Neural crest cell (in vitro differentiated cells): ENCODE measurements around the gene AATK. TPM values are rescaled to one million over a fixed set of nuclear protein-coding genes. Genes with fewer than 3 reads are reported as not detected.
"Not testable (repeated sequence)": the region's sequence is repeated elsewhere in the genome, so short reads cannot be mapped to it uniquely, and the experiment has no call there.

ENCODE experiments used
- DNase-seq: peaks from one replicate; pipeline ENCODE4 v3.0.0; 2021; ENCODE audit warnings: low read depth, mixed read lengths, low spot score
- H3K27ac Mint-ChIP-seq: one replicate; pipeline ENCODE4 v1.8.0; 2021; ENCODE audit warnings: mild to moderate bottlenecking, mixed read lengths; ENCODE audit not compliant: unreplicated experiment
- H3K27me3 Mint-ChIP-seq: 2 replicates; pipeline ENCODE4 v1.8.0; 2021; ENCODE audit warnings: low read depth, mild to moderate bottlenecking, mixed read lengths
- H3K36me3 Mint-ChIP-seq: 2 replicates; pipeline ENCODE4 v1.8.0; 2021; ENCODE audit warnings: low read depth, mild to moderate bottlenecking, mixed read lengths
- H3K4me1 Mint-ChIP-seq: 2 replicates; pipeline ENCODE4 v1.8.0; 2021; ENCODE audit warnings: mixed read lengths
- H3K4me3 Mint-ChIP-seq: one replicate; pipeline ENCODE4 v1.8.0; 2021; ENCODE audit warnings: mild to moderate bottlenecking, mixed read lengths
- H3K9me3 Mint-ChIP-seq: 2 replicates; pipeline ENCODE4 v1.8.0; 2021; ENCODE audit warnings: mixed read lengths
- total RNA-seq: library from RNA; stranded (reverse); gene quantifications from 2 replicates; pipeline ENCODE4 v1.2.1, GENCODE V29; 2021
- TF ChIP-seq, protein P1 (sequence below): fragments of 200-600 bp; sonication (generic); conservative IDR thresholded peaks from 2 replicates; pipeline ENCODE4 v1.5.0; 2021; ENCODE audit warnings: antibody characterized with exemption, mild to moderate bottlenecking

AATK gene
- total RNA-seq, 1 donor from 2014 or later, result 6.0 TPM

DNA sequence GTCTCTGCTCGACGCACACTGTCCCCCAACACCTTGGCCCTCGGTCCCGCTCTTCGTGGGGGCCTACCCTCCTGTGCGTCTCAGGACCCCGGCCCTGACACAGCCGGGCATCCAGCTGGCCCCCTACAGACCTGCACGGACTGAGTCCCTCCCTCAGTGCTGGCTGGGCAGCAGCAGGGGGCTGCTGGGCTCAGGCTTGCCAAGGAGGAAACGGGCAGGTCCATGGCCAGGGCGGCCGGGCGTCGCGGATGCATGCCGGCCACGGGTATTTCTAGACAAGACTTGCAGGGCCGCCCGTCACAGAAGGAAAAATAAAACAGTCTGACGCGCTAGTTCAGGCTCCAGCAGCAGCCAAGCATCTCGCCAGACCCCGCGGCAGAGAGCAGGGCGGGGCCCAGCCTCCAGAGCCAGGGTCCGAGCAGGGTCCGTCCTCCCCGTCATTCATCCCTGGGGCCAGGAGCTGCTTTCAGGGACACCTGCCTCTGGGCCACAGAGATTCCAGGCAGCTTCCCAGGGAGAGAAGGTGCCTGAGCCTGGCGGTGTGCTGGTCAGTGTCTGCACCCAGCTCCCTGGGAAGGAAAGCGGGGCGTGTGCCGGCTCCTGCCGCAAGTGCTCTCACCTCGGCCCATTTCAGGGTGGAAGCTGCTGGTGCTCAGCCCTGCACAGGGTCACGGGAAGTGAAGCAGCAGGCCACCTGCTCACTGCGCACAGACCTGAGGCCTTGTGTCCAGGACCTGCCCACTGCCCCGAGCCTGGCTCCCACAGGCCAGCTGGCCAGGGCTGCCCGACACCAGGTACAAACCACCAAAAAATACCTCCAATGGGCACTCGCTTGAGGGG is 8.0 kb downstream of the AATK start:
- Mint-ChIP-seq H3K36me3 (no peaks in the 10 kb centered on the region), H3K9me3 (no peaks in the 10 kb centered on the region), H3K27me3 (no peaks in the 10 kb centered on the region), H3K27ac (no peak overlapping the region), H3K4me3 (no peak overlapping the region), H3K4me1 (peaks cover 3% of the 10 kb centered on the region)
- TF ChIP-seq, protein P1, sequence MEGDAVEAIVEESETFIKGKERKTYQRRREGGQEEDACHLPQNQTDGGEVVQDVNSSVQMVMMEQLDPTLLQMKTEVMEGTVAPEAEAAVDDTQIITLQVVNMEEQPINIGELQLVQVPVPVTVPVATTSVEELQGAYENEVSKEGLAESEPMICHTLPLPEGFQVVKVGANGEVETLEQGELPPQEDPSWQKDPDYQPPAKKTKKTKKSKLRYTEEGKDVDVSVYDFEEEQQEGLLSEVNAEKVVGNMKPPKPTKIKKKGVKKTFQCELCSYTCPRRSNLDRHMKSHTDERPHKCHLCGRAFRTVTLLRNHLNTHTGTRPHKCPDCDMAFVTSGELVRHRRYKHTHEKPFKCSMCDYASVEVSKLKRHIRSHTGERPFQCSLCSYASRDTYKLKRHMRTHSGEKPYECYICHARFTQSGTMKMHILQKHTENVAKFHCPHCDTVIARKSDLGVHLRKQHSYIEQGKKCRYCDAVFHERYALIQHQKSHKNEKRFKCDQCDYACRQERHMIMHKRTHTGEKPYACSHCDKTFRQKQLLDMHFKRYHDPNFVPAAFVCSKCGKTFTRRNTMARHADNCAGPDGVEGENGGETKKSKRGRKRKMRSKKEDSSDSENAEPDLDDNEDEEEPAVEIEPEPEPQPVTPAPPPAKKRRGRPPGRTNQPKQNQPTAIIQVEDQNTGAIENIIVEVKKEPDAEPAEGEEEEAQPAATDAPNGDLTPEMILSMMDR, result no peak
- no peak for DNase-seq

DNA sequence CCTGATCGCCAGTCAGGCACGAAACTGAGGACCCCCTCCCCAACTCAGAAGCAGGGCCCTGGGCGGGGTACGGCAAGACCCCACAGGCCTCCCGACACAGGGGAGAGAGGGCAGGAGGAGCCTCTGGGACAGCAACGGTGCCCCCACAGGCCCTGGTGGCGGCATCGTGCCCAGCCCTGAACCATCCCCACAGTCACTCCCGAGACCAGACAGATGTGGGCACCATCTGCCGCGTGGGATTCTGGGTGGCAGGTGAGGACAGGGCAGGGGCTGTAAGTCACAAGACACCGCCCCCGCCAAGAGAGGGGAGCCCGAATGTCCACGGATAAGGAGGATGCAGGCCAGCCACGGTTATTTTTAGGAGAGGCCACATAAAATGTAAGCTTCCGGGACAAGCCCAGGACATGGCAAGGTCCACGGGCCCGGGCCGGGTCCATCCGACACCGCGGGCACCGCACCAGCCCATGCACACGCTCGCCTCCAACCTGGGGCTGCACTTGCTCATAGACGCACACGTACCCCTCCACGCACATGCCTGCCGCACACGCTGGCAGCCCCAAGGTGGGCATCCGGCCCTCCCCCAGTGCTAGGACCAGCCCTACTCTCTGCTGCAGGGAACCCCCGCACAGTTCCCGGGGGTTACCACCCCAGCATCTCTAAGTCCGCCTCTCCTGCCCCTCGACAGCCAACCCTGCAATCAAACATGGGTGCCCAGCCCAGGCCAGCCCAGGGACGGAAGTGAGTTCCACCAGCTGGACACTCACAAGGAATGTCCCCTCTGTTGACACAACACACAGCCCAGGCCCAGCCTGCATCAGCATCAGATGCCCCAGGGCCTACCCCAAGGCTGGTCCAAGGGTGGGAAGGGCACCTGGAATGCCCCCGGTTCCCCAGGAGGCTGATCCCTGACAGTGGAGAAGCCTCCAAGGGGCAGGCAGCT is 8.9 kb downstream of the AATK start:
- no peaks in the 10 kb centered on the region for H3K9me3 Mint-ChIP-seq
- H3K27ac Mint-ChIP-seq, result peak overlapping the region; percentile 75
- no peaks in the 10 kb centered on the region for H3K27me3 Mint-ChIP-seq
- H3K4me3 Mint-ChIP-seq, result no peak overlapping the region
- DNase-seq, result no peak
- H3K4me1 Mint-ChIP-seq, result peaks cover 3% of the 10 kb centered on the region
- TF ChIP-seq, protein P1, result no peak
- H3K36me3 Mint-ChIP-seq, result no peaks in the 10 kb centered on the region

DNA sequence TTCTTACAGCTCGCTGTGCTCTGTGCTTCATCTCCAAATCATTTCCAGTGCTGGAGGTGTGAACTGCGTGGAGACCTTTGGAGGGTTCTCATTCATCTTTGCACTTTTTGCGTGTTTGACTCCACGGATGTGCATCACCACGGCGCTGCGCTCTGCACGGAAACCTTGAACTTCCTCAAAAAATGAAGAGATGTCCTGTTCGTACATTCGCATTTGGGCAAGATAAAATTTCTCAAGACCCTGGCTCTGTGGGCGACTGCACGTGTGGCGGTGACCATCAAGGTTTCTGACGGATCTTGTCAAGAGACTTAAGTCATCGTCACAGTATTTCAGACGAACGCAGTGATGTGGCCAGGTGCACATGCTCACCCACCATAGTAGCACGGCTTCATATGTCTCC is 11.1 kb downstream of the AATK start:
- Mint-ChIP-seq H3K27ac (no peak overlapping the region), H3K9me3 (no peaks in the 10 kb centered on the region), H3K4me1 (peaks cover 3% of the 10 kb centered on the region), H3K36me3 (no peaks in the 10 kb centered on the region), H3K27me3 (no peaks in the 10 kb centered on the region), H3K4me3 (no peak overlapping the region)
- TF ChIP-seq, protein P1, result no peak
- DNase-seq, result no peak

DNA sequence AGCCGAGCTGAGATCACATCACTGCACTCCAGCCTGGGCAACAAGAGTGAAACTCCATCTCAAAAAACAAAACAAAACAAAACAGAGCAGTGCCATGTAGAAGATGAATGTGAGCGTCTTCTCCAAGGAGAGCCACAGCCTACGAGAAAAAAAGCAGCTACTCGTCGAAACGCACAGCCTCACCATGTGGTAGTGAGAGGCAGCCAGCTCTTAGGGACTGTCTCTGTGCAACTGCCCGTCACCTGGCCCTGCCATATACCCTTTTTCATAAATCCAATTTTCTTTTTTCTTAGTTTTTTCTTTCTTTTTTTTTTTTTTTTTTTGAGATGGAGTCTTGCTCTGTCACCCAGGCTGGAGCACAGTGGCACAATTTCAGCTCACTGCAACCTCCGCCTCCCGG is 12.0 kb downstream of the AATK start:
- not testable (repeated sequence) for DNase-seq, H3K4me1 Mint-ChIP-seq, H3K27ac Mint-ChIP-seq, H3K4me3 Mint-ChIP-seq, H3K27me3 Mint-ChIP-seq, H3K9me3 Mint-ChIP-seq, H3K36me3 Mint-ChIP-seq

DNA sequence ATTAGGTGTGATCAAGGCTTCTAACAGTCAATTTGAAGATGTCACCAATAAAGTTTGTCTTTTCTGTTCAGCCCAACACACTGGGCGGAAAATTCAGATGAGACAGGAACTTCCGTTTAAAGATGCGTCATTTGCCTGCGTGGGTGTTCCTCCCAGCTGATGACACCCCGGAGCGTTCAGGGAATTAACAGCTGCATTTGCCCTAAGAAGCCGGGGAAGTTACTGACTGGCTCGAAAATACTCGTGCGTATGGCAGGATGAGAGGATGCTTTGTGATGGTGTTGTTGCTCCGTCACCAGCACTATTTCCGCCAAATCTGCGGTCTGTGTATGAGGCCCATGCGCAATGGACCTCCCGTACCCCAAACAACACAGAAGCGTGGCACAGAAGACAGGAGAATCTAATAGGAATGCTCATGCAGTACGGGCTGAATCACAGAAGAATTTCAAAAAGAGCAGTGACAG is 12.6 kb downstream of the AATK start:
- TF ChIP-seq, protein P1, result no peak
- Mint-ChIP-seq H3K27ac (no peak overlapping the region), H3K27me3 (no peaks in the 10 kb centered on the region), H3K9me3 (no peaks in the 10 kb centered on the region), H3K36me3 (no peaks in the 10 kb centered on the region), H3K4me1 (peaks cover 3% of the 10 kb centered on the region), H3K4me3 (no peak overlapping the region)
- no peak for DNase-seq
